ENCODE measurements around the gene ZNF618.

The ZNF618 gene

GRCh38 chr9:114046875-114047274, 170.8 kb downstream of the ZNF618 start:
- DNase-seq = no peak

- peak; percentile 4 for DNase-seq
These were observed 171.6 kb downstream of the ZNF618 start for GRCh38 chr9:114047717-114048116.

- DNase-seq = no peak
These were observed 172.7 kb downstream of the ZNF618 start for GRCh38 chr9:114048533-114049415.

GRCh38 chr9:114049441-114050225, 173.5 kb downstream of the ZNF618 start:
- no peak for DNase-seq

GRCh38 chr9:114050226-114050568, 174.1 kb downstream of the ZNF618 start:
- no peak for DNase-seq

- no peak for DNase-seq
These were observed 174.5 kb downstream of the ZNF618 start for GRCh38 chr9:114050646-114051045.

- DNase-seq = no peak
These were observed 175.2 kb downstream of the ZNF618 start for GRCh38 chr9:114051281-114051680.

- no peak for DNase-seq
These were observed 175.6 kb downstream of the ZNF618 start for GRCh38 chr9:114051706-114052105.

GRCh38 chr9:114053246-114054005, 177.3 kb downstream of the ZNF618 start:
- DNase-seq = no peak

- no peak for DNase-seq
These were observed 178.1 kb downstream of the ZNF618 start for GRCh38 chr9:114054191-114054690.

- no peak for DNase-seq
These were observed 179.0 kb downstream of the ZNF618 start for GRCh38 chr9:114055061-114055460.

GRCh38 chr9:114055894-114056293, 179.8 kb downstream of the ZNF618 start:
- no peak for DNase-seq

- no peak for DNase-seq
These were observed 180.4 kb downstream of the ZNF618 start for GRCh38 chr9:114056527-114056926.

- DNase-seq = no peak
These were observed 181.2 kb downstream of the ZNF618 start for GRCh38 chr9:114057161-114057885.

GRCh38 chr9:114058688-114059046, 182.6 kb downstream of the ZNF618 start:
- DNase-seq = no peak

- DNase-seq = peak; percentile 11
These were observed 183.1 kb downstream of the ZNF618 start for GRCh38 chr9:114059047-114059803.

GRCh38 chr9:114060070-114060469, 184.0 kb downstream of the ZNF618 start:
- DNase-seq = no peak

- no peak for DNase-seq
These were observed 184.6 kb downstream of the ZNF618 start for GRCh38 chr9:114060711-114061110.

- no peak for DNase-seq
These were observed 185.2 kb downstream of the ZNF618 start for GRCh38 chr9:114061292-114061691.

- no peak for DNase-seq
These were observed 185.8 kb downstream of the ZNF618 start for GRCh38 chr9:114061830-114062474.

- DNase-seq = no peak
These were observed 189.2 kb downstream of the ZNF618 start for GRCh38 chr9:114065304-114065703.

Data from fibroblast of skin of back (primary cell).